ENCODE measurements around the gene TTC9C. TPM values are rescaled to one million over a fixed set of nuclear protein-coding genes. Genes with fewer than 3 reads are reported as not detected.

TTC9C gene
- total RNA-seq, 2 donors from 2014 or later: 25.1 to 25.5 TPM

DNA sequence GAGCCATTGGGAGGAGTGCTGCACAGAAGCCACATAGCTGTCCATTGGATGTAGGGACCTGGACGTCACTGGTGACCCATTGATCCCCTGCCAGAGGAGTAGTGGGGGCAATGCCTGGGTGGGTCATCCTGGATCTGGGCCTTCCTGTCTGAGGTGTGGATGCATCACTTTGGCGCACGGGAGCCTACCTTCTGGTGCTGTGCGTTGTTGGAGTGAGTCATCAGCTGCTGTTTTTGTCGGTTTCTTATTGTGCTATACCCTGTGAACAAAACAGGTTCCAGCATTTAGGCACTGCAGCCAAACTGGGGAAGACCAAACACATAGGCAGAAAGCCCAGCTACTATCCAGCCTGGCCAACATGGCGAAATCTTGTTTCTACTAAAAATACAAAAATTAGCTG lies 46.1 kb downstream of the TTC9C start:
- Histone ChIP-seq H3K4me1 (replicated peaks) (peaks cover 5% of the 10 kb centered on the region), H3K9me3 (no peaks in the 10 kb centered on the region), H3K4me3 (no peak overlapping the region), H3K36me3 (no peaks in the 10 kb centered on the region), H3K27ac (no peak overlapping the region), H3K27me3 (replicated peaks; ENCODE audit: insufficient read depth) (no peaks in the 10 kb centered on the region)
- 92% methylated on average over 6 of the region's 6 CpGs for WGBS
- TF ChIP-seq POLR2AphosphoS5 (IDR thresholded peaks at IDR 0.05): no peak
- no peak for TF ChIP-seq POLR2A (IDR thresholded peaks at IDR 0.05)
- TF ChIP-seq, protein P1, sequence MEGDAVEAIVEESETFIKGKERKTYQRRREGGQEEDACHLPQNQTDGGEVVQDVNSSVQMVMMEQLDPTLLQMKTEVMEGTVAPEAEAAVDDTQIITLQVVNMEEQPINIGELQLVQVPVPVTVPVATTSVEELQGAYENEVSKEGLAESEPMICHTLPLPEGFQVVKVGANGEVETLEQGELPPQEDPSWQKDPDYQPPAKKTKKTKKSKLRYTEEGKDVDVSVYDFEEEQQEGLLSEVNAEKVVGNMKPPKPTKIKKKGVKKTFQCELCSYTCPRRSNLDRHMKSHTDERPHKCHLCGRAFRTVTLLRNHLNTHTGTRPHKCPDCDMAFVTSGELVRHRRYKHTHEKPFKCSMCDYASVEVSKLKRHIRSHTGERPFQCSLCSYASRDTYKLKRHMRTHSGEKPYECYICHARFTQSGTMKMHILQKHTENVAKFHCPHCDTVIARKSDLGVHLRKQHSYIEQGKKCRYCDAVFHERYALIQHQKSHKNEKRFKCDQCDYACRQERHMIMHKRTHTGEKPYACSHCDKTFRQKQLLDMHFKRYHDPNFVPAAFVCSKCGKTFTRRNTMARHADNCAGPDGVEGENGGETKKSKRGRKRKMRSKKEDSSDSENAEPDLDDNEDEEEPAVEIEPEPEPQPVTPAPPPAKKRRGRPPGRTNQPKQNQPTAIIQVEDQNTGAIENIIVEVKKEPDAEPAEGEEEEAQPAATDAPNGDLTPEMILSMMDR (IDR thresholded peaks at IDR 0.05): no peak
- no peak for DNase-seq (ENCODE audit: low spot score)
- intact Hi-C loops (cut with DNase I): no loop called here

DNA sequence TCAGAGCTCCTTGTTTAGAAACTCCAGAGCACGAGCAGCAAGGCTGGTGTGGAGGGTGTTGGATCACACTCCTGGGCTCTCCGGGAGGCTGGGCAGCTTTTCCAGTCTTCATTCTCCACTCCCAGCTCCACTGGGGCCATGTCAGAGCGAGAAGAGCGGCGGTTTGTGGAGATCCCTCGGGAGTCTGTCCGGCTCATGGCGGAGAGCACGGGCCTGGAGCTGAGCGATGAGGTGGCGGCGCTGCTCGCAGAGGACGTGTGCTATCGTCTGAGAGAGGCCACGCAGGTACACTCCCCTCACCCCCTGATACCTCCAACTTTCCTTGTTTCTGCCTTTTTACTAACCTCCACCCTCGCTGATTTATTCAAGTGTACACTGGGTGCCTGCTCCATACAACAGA lies 47.4 kb downstream of the TTC9C start:
- peaks cover 2% of the 10 kb centered on the region for H3K4me1 ChIP-seq (replicated peaks)
- TF ChIP-seq POLR2AphosphoS5 (IDR thresholded peaks at IDR 0.05) (no peak), POLR2A (IDR thresholded peaks at IDR 0.05) (no peak)
- TF ChIP-seq, protein P1 (IDR thresholded peaks at IDR 0.05): no peak
- H3K9me3 ChIP-seq: no peaks in the 10 kb centered on the region
- no peak for DNase-seq (ENCODE audit: low spot score)
- 95% methylated on average over 17 of the region's 17 CpGs for WGBS
- intact Hi-C loops (cut with DNase I): no loop called here
- H3K36me3 ChIP-seq: no peaks in the 10 kb centered on the region
- no peak overlapping the region for H3K4me3 ChIP-seq
- H3K27ac ChIP-seq: no peak overlapping the region
- no peaks in the 10 kb centered on the region for H3K27me3 ChIP-seq (replicated peaks; ENCODE audit: insufficient read depth)

DNA sequence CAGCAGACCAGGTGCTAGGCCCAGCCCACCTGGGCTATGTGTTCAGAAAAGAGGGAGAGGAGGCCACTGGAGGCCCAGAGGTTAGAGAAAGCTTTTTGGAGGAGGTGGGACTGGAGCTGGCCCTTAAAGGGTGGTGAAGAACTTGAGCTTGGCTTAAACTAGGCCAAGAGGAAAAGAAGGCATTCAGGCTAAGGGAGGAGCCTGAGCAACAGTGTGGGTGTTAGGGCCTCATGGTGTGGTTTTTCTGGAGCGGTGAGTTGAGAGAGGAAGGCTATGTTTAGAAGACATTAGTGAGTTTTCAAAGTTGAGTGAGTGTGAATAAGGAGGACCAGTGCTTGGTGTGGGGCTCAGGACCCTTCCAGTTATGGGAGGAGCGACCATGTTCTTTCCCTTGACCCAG lies 49.1 kb downstream of the TTC9C start:
- Histone ChIP-seq H3K4me3 (no peak overlapping the region), H3K9me3 (no peaks in the 10 kb centered on the region), H3K27ac (no peak overlapping the region), H3K4me1 (replicated peaks) (no peaks in the 10 kb centered on the region), H3K36me3 (no peaks in the 10 kb centered on the region), H3K27me3 (replicated peaks; ENCODE audit: insufficient read depth) (no peaks in the 10 kb centered on the region)
- TF ChIP-seq POLR2AphosphoS5 (IDR thresholded peaks at IDR 0.05): no peak
- no peak for TF ChIP-seq POLR2A (IDR thresholded peaks at IDR 0.05)
- TF ChIP-seq, protein P1 (IDR thresholded peaks at IDR 0.05): no peak
- DNase-seq (ENCODE audit: low spot score): no peak
- intact Hi-C loops (cut with DNase I): no loop called here
- WGBS: 86% methylated on average over 2 of the region's 2 CpGs

GRCh38 chr11:62778441-62778840 lies 50.2 kb downstream of the TTC9C start:
- no peaks in the 10 kb centered on the region for H3K4me1 ChIP-seq (replicated peaks)
- no peaks in the 10 kb centered on the region for H3K27me3 ChIP-seq (replicated peaks; ENCODE audit: insufficient read depth)
- DNase-seq (ENCODE audit: low spot score): no peak
- intact Hi-C loops (cut with DNase I): no loop called here
- 87% methylated on average over 3 of the region's 3 CpGs for WGBS
- TF ChIP-seq, protein P1 (IDR thresholded peaks at IDR 0.05): no peak
- TF ChIP-seq POLR2AphosphoS5 (IDR thresholded peaks at IDR 0.05): no peak
- TF ChIP-seq POLR2A (IDR thresholded peaks at IDR 0.05): no peak
- no peaks in the 10 kb centered on the region for H3K9me3 ChIP-seq
- no peak overlapping the region for H3K27ac ChIP-seq
- H3K36me3 ChIP-seq: no peaks in the 10 kb centered on the region
- no peak overlapping the region for H3K4me3 ChIP-seq

- Histone ChIP-seq H3K27me3 (replicated peaks; ENCODE audit: insufficient read depth) (no peaks in the 10 kb centered on the region), H3K36me3 (no peaks in the 10 kb centered on the region), H3K4me3 (no peak overlapping the region), H3K4me1 (replicated peaks) (peaks cover 7% of the 10 kb centered on the region), H3K27ac (no peak overlapping the region), H3K9me3 (no peaks in the 10 kb centered on the region)
- intact Hi-C loops (cut with DNase I): no loop called here
- DNase-seq (ENCODE audit: low spot score): no peak
- no peak for TF ChIP-seq POLR2A (IDR thresholded peaks at IDR 0.05)
- no peak for TF ChIP-seq POLR2AphosphoS5 (IDR thresholded peaks at IDR 0.05)
- TF ChIP-seq, protein P1 (IDR thresholded peaks at IDR 0.05): no peak
- 96% methylated on average over 5 of the region's 7 CpGs for WGBS
These were observed 54.5 kb downstream of the TTC9C start for GRCh38 chr11:62782753-62783152.

Measured in prostate gland (tissue), 2 donors.